Stimulated activated naive CD4-positive, alpha-beta T cell treated with Interleukin-2 at 50 U/mL for 16 hours (primary cell): ENCODE results near the gene DISC1.
"Not testable (repeated sequence)": the region's sequence is repeated elsewhere in the genome, so short reads cannot be mapped to it uniquely, and the experiment has no call there.

ENCODE experiments used
- DNase-seq: peaks from one replicate; lab custom pipeline; 2025; lab: John Stamatoyannopoulos, UW

Gene DISC1

GRCh38 chr1:231701306-231701705 lies 74.7 kb downstream of the DISC1 start:
- DNase-seq: no peak

- DNase-seq: no peak
Measured at GRCh38 chr1:231702331-231702730, 75.7 kb downstream of the DISC1 start.

- DNase-seq: no peak
Measured at GRCh38 chr1:231702804-231703203, 76.2 kb downstream of the DISC1 start.

GRCh38 chr1:231705806-231706760 lies 79.5 kb downstream of the DISC1 start:
- no peak for DNase-seq

- DNase-seq: no peak
Measured at GRCh38 chr1:231706934-231707333, 80.3 kb downstream of the DISC1 start.

GRCh38 chr1:231707407-231707806 lies 80.8 kb downstream of the DISC1 start:
- DNase-seq: no peak

GRCh38 chr1:231708394-231708793 lies 81.8 kb downstream of the DISC1 start:
- no peak for DNase-seq

GRCh38 chr1:231714440-231714839 lies 87.8 kb downstream of the DISC1 start:
- DNase-seq: no peak

- no peak for DNase-seq
Measured at GRCh38 chr1:231715816-231716722, 89.5 kb downstream of the DISC1 start.

GRCh38 chr1:231716879-231717278 lies 90.3 kb downstream of the DISC1 start:
- no peak for DNase-seq

- DNase-seq: no peak
Measured at GRCh38 chr1:231719485-231720183, 93.0 kb downstream of the DISC1 start.

- no peak for DNase-seq
Measured at GRCh38 chr1:231720652-231721325, 94.2 kb downstream of the DISC1 start.

GRCh38 chr1:231721436-231721835 lies 94.8 kb downstream of the DISC1 start:
- no peak for DNase-seq

- DNase-seq: no peak
Measured at GRCh38 chr1:231722356-231722755, 95.8 kb downstream of the DISC1 start.

GRCh38 chr1:231723146-231723545 lies 96.6 kb downstream of the DISC1 start:
- DNase-seq: no peak

GRCh38 chr1:231724041-231724440 lies 97.5 kb downstream of the DISC1 start:
- no peak for DNase-seq

- DNase-seq: no peak
Measured at GRCh38 chr1:231724876-231725647, 98.5 kb downstream of the DISC1 start.

GRCh38 chr1:231727171-231727570 lies 100.6 kb downstream of the DISC1 start:
- DNase-seq: no peak

- DNase-seq: not testable (repeated sequence)
Measured at GRCh38 chr1:231728987-231729386, 102.4 kb downstream of the DISC1 start.

GRCh38 chr1:231729544-231729943 lies 103.0 kb downstream of the DISC1 start:
- no peak for DNase-seq

- DNase-seq: no peak
Measured at GRCh38 chr1:231731268-231731667, 104.7 kb downstream of the DISC1 start.
